RPMI8226 (cell line): ENCODE data around the gene LRIT1.
A peak's percentile ranks its signal among the peaks of the same experiment; 100 is the strongest.

ENCODE experiments used
- DNase-seq: peaks from one replicate; pipeline ENCODE4 v3.0.0-alpha.2; 2015

The LRIT1 gene

GRCh38 chr10:84185526-84186175 is 55.7 kb downstream of the LRIT1 start:
- no peak for DNase-seq

DNA sequence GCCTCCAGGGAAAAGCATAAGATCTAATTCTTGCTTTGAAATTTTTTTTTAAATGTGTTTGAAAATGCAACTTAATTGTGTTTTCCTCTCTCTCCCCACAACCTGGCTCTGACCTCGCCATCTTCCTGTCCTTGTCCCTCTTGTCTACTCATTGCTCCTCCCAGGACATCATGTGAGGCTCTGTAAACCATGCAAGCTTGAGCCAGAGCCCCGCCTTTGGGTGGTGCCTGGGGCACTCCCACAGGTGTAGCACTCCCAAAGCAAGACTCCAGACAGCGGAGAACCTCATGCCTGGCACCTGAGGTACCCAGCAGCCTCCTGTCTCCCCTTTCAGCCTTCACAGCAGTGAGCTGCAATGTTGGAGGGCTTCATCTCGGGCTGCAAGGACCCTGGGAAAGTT is 56.8 kb downstream of the LRIT1 start:
- DNase-seq: peak; percentile 15

DNA sequence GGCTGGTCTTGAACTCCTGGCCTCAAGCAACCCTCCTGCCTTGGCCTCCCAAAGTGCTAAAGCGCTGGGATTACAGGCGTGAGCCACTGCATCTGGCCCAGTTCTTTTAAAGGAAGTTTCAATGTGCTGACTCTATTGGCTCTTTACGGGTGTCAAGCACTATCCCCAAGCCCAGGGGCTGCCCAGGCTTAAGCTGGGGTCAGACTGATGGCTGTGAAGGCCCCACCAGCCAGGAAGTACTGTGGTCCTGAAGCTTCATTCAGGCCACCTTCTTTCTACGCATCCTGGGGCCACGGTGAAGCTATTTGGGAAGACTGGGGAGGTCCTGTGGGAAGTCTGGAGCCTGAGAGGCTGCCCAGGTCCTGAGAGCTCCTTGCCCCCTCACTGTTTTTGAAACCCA is 59.7 kb downstream of the LRIT1 start:
- DNase-seq: no peak
